ENCODE results near the gene SCT.

SCT gene

DNA sequence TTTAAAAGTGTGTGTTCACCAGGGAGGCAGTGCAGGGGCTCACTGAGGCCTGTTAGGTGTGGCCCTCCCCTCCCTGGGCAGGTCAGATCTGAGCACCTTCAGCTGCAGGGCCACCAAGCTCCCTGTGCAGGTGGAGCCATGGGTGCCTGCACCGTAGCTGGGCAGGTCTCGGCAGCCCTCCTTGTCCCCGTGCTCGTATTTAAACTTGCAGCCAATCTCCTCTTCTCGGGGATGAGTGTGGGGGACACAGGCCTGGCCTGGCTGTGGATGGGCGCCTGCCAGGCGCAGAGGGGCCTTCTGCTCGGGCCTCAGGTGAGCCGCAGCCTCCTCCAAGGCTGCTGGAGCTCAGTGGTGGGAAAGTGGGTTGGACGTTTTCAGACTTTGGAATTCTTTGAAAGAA, 31.6 kb downstream of the SCT start:
- no peaks in the 10 kb centered on the region for H3K9me3 ChIP-seq (ENCODE audit: control extremely low read depth in 1 of 5, control insufficient read depth in 4 of 5, insufficient read depth in 2 of 5, low read depth in 1 of 5, low read length in 4 of 5)
- H3K4me3 ChIP-seq (ENCODE audit: control insufficient read depth in 1 of 7, extremely low read depth in 1 of 7, insufficient read depth in 4 of 7, low read depth in 2 of 7, low read length in 6 of 7), result no peak overlapping the region
- H3K27ac ChIP-seq (ENCODE audit: insufficient read depth in 1 of 2, low read depth in 1 of 2, low read length in 2 of 2, poor library complexity in 1 of 2, severe bottlenecking in 2 of 2), result no peak overlapping the region
- DNase-seq, result no peak
- H3K4me1 ChIP-seq (ENCODE audit: control extremely low read depth in 1 of 4, control insufficient read depth in 4 of 4, insufficient read depth in 4 of 4, low read length in 3 of 4), result peaks cover 0 to 12% (median 2%) of the 10 kb centered on the region in 4 experiments
- peaks cover 14 to 83% (median 66%) of the 10 kb centered on the region in 4 experiments for H3K36me3 ChIP-seq (ENCODE audit: control insufficient read depth in 4 of 4, insufficient read depth in 4 of 4, low read length in 3 of 4)
- no peaks in the 10 kb centered on the region for H3K27me3 ChIP-seq (replicated peaks in 2 of 5; ENCODE audit: control insufficient read depth in 4 of 5, insufficient read depth in 5 of 5, low read length in 4 of 5)
- WGBS (ENCODE audit: insufficient coverage), result 99% methylated on average over 9 of the region's 10 CpGs
- CTCF ChIA-PET, result interaction anchor here (1.3 to 1.6 kb wide), 3 partner anchors 9 to 31 kb away, joined by 4 to 6 read pairs (median 4); no protein-coding TSS in a partner anchor
- POLR2A ChIA-PET, result no interaction called here

DNA sequence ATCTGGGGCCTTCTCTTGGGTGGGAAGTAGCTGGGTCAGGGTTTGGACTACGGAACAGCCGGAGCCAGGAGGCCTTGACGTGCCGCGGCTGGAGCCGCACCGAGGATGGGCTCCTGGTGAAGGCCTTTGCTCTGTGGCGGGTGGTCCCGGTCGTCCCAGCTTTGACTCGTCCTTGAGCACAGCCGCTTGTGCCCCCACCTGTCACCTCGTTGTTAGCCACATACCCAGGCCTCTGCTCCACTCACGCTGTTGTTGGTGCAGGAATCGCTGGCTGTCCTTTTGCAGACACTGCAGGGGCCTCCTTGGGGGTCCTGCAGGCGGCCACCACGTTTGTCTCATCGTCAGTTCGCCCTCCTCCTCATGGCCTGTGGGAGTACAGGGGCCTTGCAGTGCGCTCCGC, 33.6 kb downstream of the SCT start:
- POLR2A ChIA-PET, result no interaction called here
- Histone ChIP-seq H3K4me3 (ENCODE audit: control insufficient read depth in 1 of 7, extremely low read depth in 1 of 7, insufficient read depth in 4 of 7, low read depth in 2 of 7, low read length in 6 of 7) (no peak overlapping the region), H3K9me3 (ENCODE audit: control extremely low read depth in 1 of 5, control insufficient read depth in 4 of 5, insufficient read depth in 2 of 5, low read depth in 1 of 5, low read length in 4 of 5) (no peaks in the 10 kb centered on the region), H3K27ac (ENCODE audit: insufficient read depth in 1 of 2, low read depth in 1 of 2, low read length in 2 of 2, poor library complexity in 1 of 2, severe bottlenecking in 2 of 2) (no peak overlapping the region), H3K27me3 (replicated peaks in 2 of 5; ENCODE audit: control insufficient read depth in 4 of 5, insufficient read depth in 5 of 5, low read length in 4 of 5) (no peaks in the 10 kb centered on the region), H3K36me3 (ENCODE audit: control insufficient read depth in 4 of 4, insufficient read depth in 4 of 4, low read length in 3 of 4) (peaks cover 13 to 83% (median 68%) of the 10 kb centered on the region in 4 experiments), H3K4me1 (ENCODE audit: control extremely low read depth in 1 of 4, control insufficient read depth in 4 of 4, insufficient read depth in 4 of 4, low read length in 3 of 4) (peaks cover 0 to 12% (median 2%) of the 10 kb centered on the region in 4 experiments)
- WGBS (ENCODE audit: insufficient coverage), result 99% methylated on average over 21 of the region's 21 CpGs
- CTCF ChIA-PET, result no interaction called here
- DNase-seq, result no peak

DNA sequence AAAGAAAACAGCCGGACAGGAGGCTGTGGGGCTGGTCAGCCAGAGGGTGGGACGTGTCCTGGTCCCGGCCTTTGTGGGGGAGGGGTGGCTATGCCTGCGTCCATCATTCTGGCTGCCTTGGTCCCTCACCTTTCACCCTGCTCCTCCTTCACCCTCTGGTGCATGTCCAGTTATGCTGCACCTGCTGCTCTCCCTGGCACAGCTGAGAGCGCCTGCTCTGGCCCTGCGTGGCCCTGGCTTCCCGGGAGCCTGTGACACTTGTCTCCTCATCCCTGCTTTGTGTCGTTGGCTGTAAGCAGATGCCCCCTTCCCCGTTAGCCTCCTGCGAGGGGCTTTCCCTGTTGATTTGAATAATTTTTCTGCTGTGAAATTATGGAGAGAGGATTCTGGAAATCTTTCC, 34.1 kb downstream of the SCT start:
- WGBS (ENCODE audit: insufficient coverage), result 97% methylated on average over 6 of the region's 10 CpGs
- Histone ChIP-seq H3K36me3 (ENCODE audit: control insufficient read depth in 4 of 4, insufficient read depth in 4 of 4, low read length in 3 of 4) (peaks cover 11 to 81% (median 65%) of the 10 kb centered on the region in 4 experiments), H3K27ac (ENCODE audit: insufficient read depth in 1 of 2, low read depth in 1 of 2, low read length in 2 of 2, poor library complexity in 1 of 2, severe bottlenecking in 2 of 2) (no peak overlapping the region), H3K4me3 (ENCODE audit: control insufficient read depth in 1 of 7, extremely low read depth in 1 of 7, insufficient read depth in 4 of 7, low read depth in 2 of 7, low read length in 6 of 7) (no peak overlapping the region), H3K9me3 (ENCODE audit: control extremely low read depth in 1 of 5, control insufficient read depth in 4 of 5, insufficient read depth in 2 of 5, low read depth in 1 of 5, low read length in 4 of 5) (no peaks in the 10 kb centered on the region), H3K27me3 (replicated peaks in 2 of 5; ENCODE audit: control insufficient read depth in 4 of 5, insufficient read depth in 5 of 5, low read length in 4 of 5) (no peaks in the 10 kb centered on the region), H3K4me1 (ENCODE audit: control extremely low read depth in 1 of 4, control insufficient read depth in 4 of 4, insufficient read depth in 4 of 4, low read length in 3 of 4) (peaks cover 0 to 14% (median 2%) of the 10 kb centered on the region in 4 experiments)
- CTCF ChIA-PET, result no interaction called here
- DNase-seq, result no peak
- POLR2A ChIA-PET, result interaction anchor here (0.6 kb wide), 1 partner anchor 23 kb away, joined by 3 read pairs; no protein-coding TSS in a partner anchor

DNA sequence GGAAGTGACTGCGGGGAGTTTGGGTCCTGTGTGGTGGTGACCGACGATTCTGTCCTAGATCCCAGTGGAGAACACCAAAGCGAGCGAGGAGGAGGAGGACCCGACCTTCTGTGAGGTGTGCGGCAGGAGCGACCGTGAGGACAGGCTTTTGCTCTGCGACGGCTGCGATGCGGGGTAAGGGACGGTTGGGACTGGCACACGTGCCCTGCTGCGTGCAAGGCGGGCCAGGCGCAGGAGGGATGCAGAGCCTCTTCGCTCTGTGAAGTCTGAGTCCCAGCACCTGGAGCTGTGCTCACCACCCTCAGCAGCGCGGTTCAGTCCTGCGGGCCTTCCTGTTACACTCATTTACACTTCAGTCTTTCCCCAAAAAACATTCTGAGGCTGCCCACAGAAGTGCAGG, 34.5 kb downstream of the SCT start:
- Histone ChIP-seq H3K36me3 (ENCODE audit: control insufficient read depth in 4 of 4, insufficient read depth in 4 of 4, low read length in 3 of 4) (peaks cover 11 to 81% (median 66%) of the 10 kb centered on the region in 4 experiments), H3K27ac (ENCODE audit: insufficient read depth in 1 of 2, low read depth in 1 of 2, low read length in 2 of 2, poor library complexity in 1 of 2, severe bottlenecking in 2 of 2) (no peak overlapping the region), H3K4me1 (ENCODE audit: control extremely low read depth in 1 of 4, control insufficient read depth in 4 of 4, insufficient read depth in 4 of 4, low read length in 3 of 4) (peaks cover 0 to 16% (median 2%) of the 10 kb centered on the region in 4 experiments), H3K4me3 (ENCODE audit: control insufficient read depth in 1 of 7, extremely low read depth in 1 of 7, insufficient read depth in 4 of 7, low read depth in 2 of 7, low read length in 6 of 7) (no peak overlapping the region), H3K9me3 (ENCODE audit: control extremely low read depth in 1 of 5, control insufficient read depth in 4 of 5, insufficient read depth in 2 of 5, low read depth in 1 of 5, low read length in 4 of 5) (no peaks in the 10 kb centered on the region), H3K27me3 (replicated peaks in 2 of 5; ENCODE audit: control insufficient read depth in 4 of 5, insufficient read depth in 5 of 5, low read length in 4 of 5) (no peaks in the 10 kb centered on the region)
- DNase-seq, result no peak
- WGBS (ENCODE audit: insufficient coverage), result 97% methylated on average over 20 of the region's 22 CpGs
- ChIA-PET POLR2A (interaction anchor here (0.6 to 1.2 kb wide), 2 partner anchors 24 to 33 kb away, joined by 3 read pairs; no protein-coding TSS in a partner anchor), CTCF (no interaction called here)

DNA sequence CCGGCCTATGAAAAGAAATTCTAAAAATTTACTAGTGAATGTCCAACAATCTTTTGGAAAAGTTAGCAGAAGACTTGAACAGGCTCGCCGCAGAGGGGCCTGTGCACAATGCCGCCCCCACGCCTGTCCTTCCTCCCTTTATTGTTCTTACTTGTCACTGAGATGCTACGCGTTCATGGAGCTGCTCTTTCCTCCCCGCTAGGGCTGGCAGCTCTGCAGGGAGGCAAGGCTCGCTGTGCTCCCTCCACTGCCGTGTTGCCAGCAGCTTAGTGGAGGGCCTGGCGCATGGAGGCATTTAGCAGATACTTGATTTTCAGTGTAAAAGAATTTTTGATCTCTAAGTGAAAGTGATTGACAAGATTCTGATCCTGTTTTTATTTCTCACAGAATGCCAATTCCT, 36.0 kb downstream of the SCT start:
- ChIA-PET CTCF (interaction anchor here (1.0 to 1.4 kb wide), 2 partner anchors 13 to 21 kb away, joined by 3 to 4 read pairs; no protein-coding TSS in a partner anchor), POLR2A (interaction anchor here (1.2 kb wide), 1 partner anchor 34 kb away, joined by 3 read pairs; no protein-coding TSS in a partner anchor)
- Histone ChIP-seq H3K36me3 (ENCODE audit: control insufficient read depth in 4 of 4, insufficient read depth in 4 of 4, low read length in 3 of 4) (peaks cover 14 to 81% (median 65%) of the 10 kb centered on the region in 4 experiments), H3K4me1 (ENCODE audit: control extremely low read depth in 1 of 4, control insufficient read depth in 4 of 4, insufficient read depth in 4 of 4, low read length in 3 of 4) (peaks cover 0 to 5% (median 2%) of the 10 kb centered on the region in 4 experiments), H3K27me3 (replicated peaks in 2 of 5; ENCODE audit: control insufficient read depth in 4 of 5, insufficient read depth in 5 of 5, low read length in 4 of 5) (no peaks in the 10 kb centered on the region), H3K9me3 (ENCODE audit: control extremely low read depth in 1 of 5, control insufficient read depth in 4 of 5, insufficient read depth in 2 of 5, low read depth in 1 of 5, low read length in 4 of 5) (no peaks in the 10 kb centered on the region), H3K4me3 (ENCODE audit: control insufficient read depth in 1 of 7, extremely low read depth in 1 of 7, insufficient read depth in 4 of 7, low read depth in 2 of 7, low read length in 6 of 7) (no peak overlapping the region), H3K27ac (ENCODE audit: insufficient read depth in 1 of 2, low read depth in 1 of 2, low read length in 2 of 2, poor library complexity in 1 of 2, severe bottlenecking in 2 of 2) (no peak overlapping the region)
- WGBS (ENCODE audit: insufficient coverage), result 86% methylated on average over 10 of the region's 11 CpGs
- no peak for DNase-seq

DNA sequence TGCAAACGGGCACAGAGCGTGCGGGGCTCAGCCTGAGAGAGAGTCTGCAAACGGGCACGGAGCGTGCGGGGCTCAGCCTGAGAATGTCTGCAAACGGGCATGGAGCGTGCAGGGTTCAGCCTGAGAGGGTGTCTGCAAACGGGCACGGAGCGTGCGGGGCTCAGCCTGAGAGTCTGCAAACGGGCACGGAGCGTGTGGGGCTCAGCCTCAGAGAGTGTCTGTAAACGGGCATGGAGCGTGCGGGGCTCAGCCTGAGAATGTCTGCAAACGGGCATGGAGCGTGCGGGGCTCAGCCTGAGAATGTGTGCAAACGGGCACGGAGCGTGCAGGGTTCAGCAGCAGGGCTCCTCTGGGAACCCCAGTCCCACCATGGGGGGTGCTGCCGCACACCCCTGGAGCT, 37.2 kb downstream of the SCT start:
- Histone ChIP-seq H3K27me3 (replicated peaks in 2 of 5; ENCODE audit: control insufficient read depth in 4 of 5, insufficient read depth in 5 of 5, low read length in 4 of 5) (no peaks in the 10 kb centered on the region), H3K4me3 (ENCODE audit: control insufficient read depth in 1 of 7, extremely low read depth in 1 of 7, insufficient read depth in 4 of 7, low read depth in 2 of 7, low read length in 6 of 7) (no peak overlapping the region), H3K9me3 (ENCODE audit: control extremely low read depth in 1 of 5, control insufficient read depth in 4 of 5, insufficient read depth in 2 of 5, low read depth in 1 of 5, low read length in 4 of 5) (no peaks in the 10 kb centered on the region), H3K4me1 (ENCODE audit: control extremely low read depth in 1 of 4, control insufficient read depth in 4 of 4, insufficient read depth in 4 of 4, low read length in 3 of 4) (peaks cover 0 to 4% (median 2%) of the 10 kb centered on the region in 4 experiments), H3K27ac (ENCODE audit: insufficient read depth in 1 of 2, low read depth in 1 of 2, low read length in 2 of 2, poor library complexity in 1 of 2, severe bottlenecking in 2 of 2) (no peak overlapping the region), H3K36me3 (ENCODE audit: control insufficient read depth in 4 of 4, insufficient read depth in 4 of 4, low read length in 3 of 4) (peaks cover 13 to 74% (median 58%) of the 10 kb centered on the region in 4 experiments)
- WGBS (ENCODE audit: insufficient coverage), result 96% methylated on average over 26 of the region's 26 CpGs
- ChIA-PET CTCF (interaction anchor here (1.2 kb wide), 1 partner anchor 12 kb away, joined by 3 read pairs; no protein-coding TSS in a partner anchor), POLR2A (no interaction called here)
- no peak for DNase-seq

DNA sequence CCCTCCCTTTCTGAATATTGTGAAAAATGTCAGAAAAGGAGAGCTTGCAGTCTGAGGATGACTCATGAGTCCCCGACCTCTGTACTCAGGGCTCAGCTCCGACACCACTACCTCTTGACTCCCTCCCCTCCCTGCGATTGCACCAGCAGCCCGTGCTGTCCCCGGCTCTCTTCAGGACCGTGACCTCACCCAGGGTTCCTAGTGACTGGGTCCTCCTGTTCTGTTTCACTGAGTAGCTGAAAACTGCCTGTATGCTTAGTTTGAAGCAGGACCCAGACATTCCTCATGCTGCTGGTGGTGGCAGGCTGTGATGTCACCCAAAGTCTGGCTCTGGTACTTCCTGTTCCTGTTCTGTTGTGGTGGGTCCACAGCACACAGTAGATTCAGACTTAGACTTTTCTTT, 39.0 kb downstream of the SCT start:
- H3K9me3 ChIP-seq (ENCODE audit: control extremely low read depth in 1 of 5, control insufficient read depth in 4 of 5, insufficient read depth in 2 of 5, low read depth in 1 of 5, low read length in 4 of 5), result no peaks in the 10 kb centered on the region
- no peaks in the 10 kb centered on the region for H3K27me3 ChIP-seq (replicated peaks in 2 of 5; ENCODE audit: control insufficient read depth in 4 of 5, insufficient read depth in 5 of 5, low read length in 4 of 5)
- WGBS (ENCODE audit: insufficient coverage), result 88% methylated on average over 5 of the region's 6 CpGs
- CTCF ChIA-PET, result interaction anchor here (1.0 kb wide), 1 partner anchor 17 kb away, joined by 4 read pairs; no protein-coding TSS in a partner anchor
- peaks cover 0 to 4% (median 2%) of the 10 kb centered on the region in 4 experiments for H3K4me1 ChIP-seq (ENCODE audit: control extremely low read depth in 1 of 4, control insufficient read depth in 4 of 4, insufficient read depth in 4 of 4, low read length in 3 of 4)
- H3K4me3 ChIP-seq (ENCODE audit: control insufficient read depth in 1 of 7, extremely low read depth in 1 of 7, insufficient read depth in 4 of 7, low read depth in 2 of 7, low read length in 6 of 7), result no peak overlapping the region
- POLR2A ChIA-PET, result interaction anchor here (0.9 kb wide), 1 partner anchor 25 kb away, joined by 3 read pairs; no protein-coding TSS in a partner anchor
- H3K27ac ChIP-seq (ENCODE audit: insufficient read depth in 1 of 2, low read depth in 1 of 2, low read length in 2 of 2, poor library complexity in 1 of 2, severe bottlenecking in 2 of 2), result peak overlapping the region in 1 of 2 experiments; percentile 5
- peaks cover 12 to 69% (median 52%) of the 10 kb centered on the region in 4 experiments for H3K36me3 ChIP-seq (ENCODE audit: control insufficient read depth in 4 of 4, insufficient read depth in 4 of 4, low read length in 3 of 4)
- DNase-seq, result peak in 2 of 3 donors; percentile 61 to 72
